B cell (primary cell): ENCODE measurements around the gene DDIT4. TPM values are rescaled to one million over a fixed set of nuclear protein-coding genes. Genes with fewer than 3 reads are reported as not detected.
A peak's percentile ranks its signal among the peaks of the same experiment; 100 is the strongest.

Source experiments
- ATAC-seq: fragments of 200-7000 bp; cut with Tn5 transposase; one replicate; pipeline ENCODE4 v1.10.0; 2021; ENCODE audit warnings: low read depth, mild to moderate bottlenecking, moderate number of reproducible peaks, moderate library complexity
- CTCF ChIA-PET: fragments of 350-600 bp; sonication (Branson Sonifier 250); formaldehyde crosslinking; loops from one replicate; lab custom pipeline; 2021; ENCODE audit warnings: antibody characterized with exemption, inconsistent platforms; lab: Charles Lee
- POLR2A ChIA-PET: fragments of 350-600 bp; sonication (Branson Sonifier 250); formaldehyde crosslinking; loops from one replicate; lab custom pipeline; 2021; ENCODE audit warnings: antibody characterized with exemption; lab: Charles Lee
- DNase-seq: peaks from one replicate; pipeline ENCODE4 v3.0.0; 2013
- H2AFZ ChIP-seq: 2 replicates; pipeline ENCODE4 v1.6.1; 2012; ENCODE audit warnings: mild to moderate bottlenecking, low read depth, low read length; ENCODE audit not compliant: insufficient read depth, poor library complexity, severe bottlenecking
- H3K27ac ChIP-seq, 2 donors: 1 replicate in 1 of 2; 2 replicates in 1 of 2; pipeline ENCODE4 v1.5.1; 2012 to 2013; ENCODE audit warnings: low read length in 2 of 2, mild to moderate bottlenecking in 2 of 2, moderate library complexity in 1 of 2
- H3K27me3 ChIP-seq, 4 experiments: fragments of 200-600 bp in 1 of 4; sonication (generic) in 1 of 4; replicated peaks in 1 of 4; 1 replicate in 2 of 4; 2 replicates in 2 of 4; pipeline versions ENCODE4 v1.6.1 to v1.7.0; 2013 to 2016; ENCODE audit warnings: low read length in 3 of 4, mild to moderate bottlenecking in 2 of 4, mixed read lengths in 1 of 4, moderate library complexity in 1 of 4; ENCODE audit not compliant: insufficient read depth in 4 of 4, control insufficient read depth in 3 of 4; ENCODE audit errors: control extremely low read depth in 1 of 4
- H3K36me3 ChIP-seq, 2 experiments: replicated peaks in 1 of 2; 1 replicate in 1 of 2; 2 replicates in 1 of 2; pipeline versions ENCODE4 v1.6.1 to v1.7.1; 2013; ENCODE audit warnings: low read length in 1 of 2; ENCODE audit not compliant: insufficient read depth in 2 of 2, control insufficient read depth in 1 of 2; ENCODE audit errors: control extremely low read depth in 1 of 2, extremely low read depth in 1 of 2
- H3K4me1 ChIP-seq, 2 donors: fragments of 200-600 bp in 1 of 2; sonication (generic) in 1 of 2; 1 replicate in 1 of 2; 2 replicates in 1 of 2; pipeline versions ENCODE4 v1.5.1 to v1.6.1; 2013 to 2017; ENCODE audit warnings: low read length in 2 of 2; ENCODE audit not compliant: control insufficient read depth in 2 of 2, insufficient read depth in 2 of 2
- H3K4me2 ChIP-seq: replicated peaks from 2 replicates; pipeline ENCODE3; 2012; ENCODE audit warnings: mild to moderate bottlenecking, low read depth, low read length; ENCODE audit not compliant: poor library complexity, severe bottlenecking
- H3K4me3 ChIP-seq, 5 experiments: fragments of 200-600 bp in 1 of 5; sonication (generic) in 1 of 5; 1 replicate in 3 of 5; 2 replicates in 2 of 5; pipeline versions ENCODE4 v1.5.1 to v1.7.0; 2011 to 2016; ENCODE audit warnings: low read length in 4 of 5, mild to moderate bottlenecking in 4 of 5, low read depth in 2 of 5, control low read depth in 1 of 5, moderate library complexity in 1 of 5; ENCODE audit not compliant: insufficient read depth in 1 of 5; ENCODE audit errors: control extremely low read depth in 1 of 5, extremely low read depth in 1 of 5
- H3K79me2 ChIP-seq: fragments of 200-600 bp; sonication (generic); one replicate; pipeline ENCODE4 v1.6.0; 2016; ENCODE audit warnings: low read length; ENCODE audit not compliant: control insufficient read depth, insufficient read depth
- H3K9ac ChIP-seq: fragments of 200-600 bp; sonication (generic); 2 replicates; pipeline ENCODE4 v1.6.1; 2017; ENCODE audit warnings: mild to moderate bottlenecking, low read length, moderate library complexity
- H3K9me3 ChIP-seq, 3 donors: one replicate each; pipeline versions ENCODE4 v1.6.1 to v1.7.1; 2013; ENCODE audit warnings: low read length in 2 of 3; ENCODE audit not compliant: control insufficient read depth in 2 of 3, insufficient read depth in 1 of 3; ENCODE audit errors: control extremely low read depth in 1 of 3
- H4K20me1 ChIP-seq: 2 replicates; pipeline ENCODE4 v1.6.0; 2012; ENCODE audit warnings: mild to moderate bottlenecking, low read length; ENCODE audit not compliant: insufficient read depth, control insufficient read depth, poor library complexity, severe bottlenecking
- H3K27ac Mint-ChIP-seq: one replicate; pipeline ENCODE4 v1.8.0; 2021; ENCODE audit warnings: mixed read lengths
- H3K27me3 Mint-ChIP-seq: one replicate; pipeline ENCODE4 v1.8.0; 2021; ENCODE audit warnings: mixed read lengths
- H3K4me1 Mint-ChIP-seq: one replicate; pipeline ENCODE4 v1.8.0; 2021; ENCODE audit warnings: mixed read lengths
- H3K4me3 Mint-ChIP-seq: one replicate; pipeline ENCODE4 v1.8.0; 2021; ENCODE audit warnings: mixed read lengths
- H3K9me3 Mint-ChIP-seq: one replicate; pipeline ENCODE4 v1.8.0; 2022; ENCODE audit warnings: mixed read lengths; ENCODE audit not compliant: insufficient read depth
- CTCF ChIP-seq: fragments of 200-600 bp; IDR thresholded peaks from one replicate; pipeline ENCODE4 v1.8.0; 2022; ENCODE audit warnings: antibody characterized with exemption, mild to moderate bottlenecking
- EZH2 ChIP-seq: IDR thresholded peaks from 2 replicates; pipeline ENCODE4 v1.6.1; 2012; ENCODE audit warnings: borderline replicate concordance, low read depth, mild to moderate bottlenecking, moderate library complexity, low read length; ENCODE audit not compliant: insufficient read depth, poor library complexity, severe bottlenecking
- WGBS: methylation state at CpG from one replicate; pipeline ENCODE4 v1.1.5; 2013; ENCODE audit warnings: missing lambda C conversion rate; ENCODE audit not compliant: insufficient coverage; 5-methylcytosine and 5-hydroxymethylcytosine counted together
- intact Hi-C: fragments of 100-400 bp; cut with micrococcal nuclease; formaldehyde crosslinking; loops from one replicate; pipeline ENCODE4 v1.10.0; 2022
- polyA plus RNA-seq: library from polyadenylated mRNA; depleted of rRNA; stranded (reverse); fragments of >200 nt; gene quantifications from 2 replicates; pipeline ENCODE4 v1.2.3, GENCODE V29; 2012
- total RNA-seq, 2 donors: library from RNA; stranded (reverse); fragments of 120-200 nt in 1 of 2; gene quantifications; 1 replicate in 1 of 2; 2 replicates in 1 of 2; pipeline versions ENCODE4 v1.2.3 to v1.2.4, GENCODE V29; 2013 to 2022

The DDIT4 gene
- total and polyA plus RNA-seq, 2 donors (not counting 1 experiment from before 2014, with no cell fraction given), result 102 to 110 TPM

- Histone ChIP-seq H3K9ac (no peak overlapping the region), H4K20me1 (peaks cover 61% of the 10 kb centered on the region), H3K27me3 (no peaks in the 10 kb centered on the region), H3K4me2 (peak overlapping the region; percentile 39), H3K27ac (peak overlapping the region in 1 of 2 donors; percentile 51), H2AFZ (no peak overlapping the region), H3K4me3 (no peak overlapping the region), H3K79me2 (peaks cover 83% of the 10 kb centered on the region), H3K9me3 (no peaks in the 10 kb centered on the region), H3K4me1 (peaks cover 39 to 41% of the 10 kb centered on the region in 2 donors), H3K36me3 (peaks cover 4 to 61% of the 10 kb centered on the region in 2 experiments)
- WGBS, result 100% methylated on average over 1 of the region's 2 CpGs
- H3K4me1 Mint-ChIP-seq, result peaks cover 46% of the 10 kb centered on the region
- ChIA-PET POLR2A (interaction anchor here (0.5 kb wide), 2 partner anchors 8 to 104 kb away, joined by 6 to 7 read pairs; no protein-coding TSS in a partner anchor), CTCF (interaction anchor here (1.1 to 2.6 kb wide), 7 partner anchors 10 to 180 kb away, joined by 3 to 9 read pairs (median 5); no protein-coding TSS in a partner anchor)
- peak overlapping the region; percentile 47 for H3K4me3 Mint-ChIP-seq
- no peak for ATAC-seq
- intact Hi-C loops, result loop anchor here (10.0 kb wide), 1 partner anchor 334 kb away; no protein-coding TSS in a partner anchor
- H3K27ac Mint-ChIP-seq, result peak overlapping the region; percentile 72
- H3K27me3 Mint-ChIP-seq, result no peaks in the 10 kb centered on the region
- TF ChIP-seq CTCF (no peak), EZH2 (no peak)
- H3K9me3 Mint-ChIP-seq, result no peaks in the 10 kb centered on the region
- DNase-seq, result no peak
These were observed 45.4 kb upstream of the DDIT4 start for GRCh38 chr10:72228318-72228751.
